Iris pigment epithelial cell (primary cell): Measurements from ENCODE around the gene CBX2.

ENCODE experiments used
- DNase-seq: peaks from one replicate; pipeline ENCODE4 v3.0.0-alpha.2; 2011; ENCODE audit warnings: low read depth

Gene CBX2

GRCh38 chr17:79800325-79801155, 22.6 kb downstream of the CBX2 start:
- peak; percentile 63 for DNase-seq

GRCh38 chr17:79801156-79802038, 23.4 kb downstream of the CBX2 start:
- no peak for DNase-seq

- no peak for DNase-seq
Observed at GRCh38 chr17:79802039-79802735, 24.2 kb downstream of the CBX2 start.

GRCh38 chr17:79802736-79803420, 24.9 kb downstream of the CBX2 start:
- no peak for DNase-seq

- no peak for DNase-seq
Observed at GRCh38 chr17:79803421-79803996, 25.6 kb downstream of the CBX2 start.

- DNase-seq: no peak
Observed at GRCh38 chr17:79803997-79804855, 26.3 kb downstream of the CBX2 start.

- DNase-seq: no peak
Observed at GRCh38 chr17:79804856-79805696, 27.1 kb downstream of the CBX2 start.

GRCh38 chr17:79806446-79806760, 28.5 kb downstream of the CBX2 start:
- DNase-seq: no peak

- DNase-seq: no peak
Observed at GRCh38 chr17:79806863-79807720, 29.1 kb downstream of the CBX2 start.

- peak; percentile 32 for DNase-seq
Observed at GRCh38 chr17:79808763-79809529, 31.0 kb downstream of the CBX2 start.

- DNase-seq: no peak
Observed at GRCh38 chr17:79809530-79810129, 31.7 kb downstream of the CBX2 start.

GRCh38 chr17:79810130-79811010, 32.4 kb downstream of the CBX2 start:
- DNase-seq: peak; percentile 83

- no peak for DNase-seq
Observed at GRCh38 chr17:79811011-79811867, 33.3 kb downstream of the CBX2 start.

- no peak for DNase-seq
Observed at GRCh38 chr17:79811868-79812352, 34.0 kb downstream of the CBX2 start.
